Mucosa of rectum (tissue), 2 donors: ENCODE data around the gene TOR1B.

Source experiments
- H3K27ac ChIP-seq, 2 donors: one replicate each; pipeline ENCODE4 v1.7.0; 2013; ENCODE audit warnings: inconsistent platforms in 2 of 2, low read depth in 2 of 2, low read length in 2 of 2
- H3K27me3 ChIP-seq, 2 donors: one replicate each; pipeline ENCODE4 v1.7.0; 2013; ENCODE audit warnings: low read length in 2 of 2; ENCODE audit not compliant: control insufficient read depth in 2 of 2, insufficient read depth in 2 of 2
- H3K36me3 ChIP-seq, 2 donors: one replicate each; pipeline ENCODE4 v1.7.0; 2013; ENCODE audit warnings: low read length in 2 of 2; ENCODE audit not compliant: control insufficient read depth in 2 of 2, insufficient read depth in 2 of 2
- H3K4me1 ChIP-seq, 2 donors: one replicate each; pipeline ENCODE4 v1.7.0; 2013; ENCODE audit warnings: low read length in 2 of 2, mild to moderate bottlenecking in 1 of 2; ENCODE audit not compliant: control insufficient read depth in 2 of 2, insufficient read depth in 2 of 2
- H3K4me3 ChIP-seq, 2 donors: one replicate each; pipeline ENCODE4 v1.7.0; 2013; ENCODE audit warnings: low read length in 2 of 2
- H3K9ac ChIP-seq, 2 donors: one replicate each; pipeline ENCODE4 v1.7.0; 2013; ENCODE audit warnings: low read length in 2 of 2, low read depth in 1 of 2, mild to moderate bottlenecking in 1 of 2
- H3K9me3 ChIP-seq, 2 donors: one replicate each; pipeline ENCODE4 v1.7.0; 2013; ENCODE audit warnings: low read length in 2 of 2; ENCODE audit not compliant: control insufficient read depth in 2 of 2
- donor health status: healthy.
- donor health status: Normal muscosa, but diverticular disease.

The TOR1B gene

DNA sequence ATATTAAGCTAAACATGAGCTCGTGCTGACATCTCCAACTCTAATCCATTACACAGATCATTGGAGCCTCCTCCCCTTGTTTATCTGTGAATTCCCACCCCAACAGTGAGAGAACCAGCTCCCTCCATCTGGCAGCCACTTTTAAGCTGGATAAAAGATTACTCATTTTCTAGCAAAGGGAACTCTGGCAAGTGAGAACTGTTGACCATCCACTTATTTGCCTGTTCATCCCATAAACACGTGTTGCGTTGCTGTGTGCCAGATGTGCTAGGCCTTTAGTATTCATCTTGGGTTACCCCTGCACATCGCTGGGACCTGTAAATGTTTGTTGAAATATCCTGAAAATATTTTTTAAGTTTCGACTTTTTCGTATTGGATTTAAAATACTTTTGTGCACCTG lies 23.4 kb downstream of the TOR1B start:
- no peaks in the 10 kb centered on the region for H3K27me3 ChIP-seq
- no peak overlapping the region for H3K4me3 ChIP-seq
- no peak overlapping the region for H3K9ac ChIP-seq
- no peak overlapping the region for H3K27ac ChIP-seq
- no peaks in the 10 kb centered on the region for H3K9me3 ChIP-seq
- peaks cover 3 to 7% of the 10 kb centered on the region in 2 donors for H3K4me1 ChIP-seq
- H3K36me3 ChIP-seq = peaks cover 23 to 47% of the 10 kb centered on the region in 2 donors

DNA sequence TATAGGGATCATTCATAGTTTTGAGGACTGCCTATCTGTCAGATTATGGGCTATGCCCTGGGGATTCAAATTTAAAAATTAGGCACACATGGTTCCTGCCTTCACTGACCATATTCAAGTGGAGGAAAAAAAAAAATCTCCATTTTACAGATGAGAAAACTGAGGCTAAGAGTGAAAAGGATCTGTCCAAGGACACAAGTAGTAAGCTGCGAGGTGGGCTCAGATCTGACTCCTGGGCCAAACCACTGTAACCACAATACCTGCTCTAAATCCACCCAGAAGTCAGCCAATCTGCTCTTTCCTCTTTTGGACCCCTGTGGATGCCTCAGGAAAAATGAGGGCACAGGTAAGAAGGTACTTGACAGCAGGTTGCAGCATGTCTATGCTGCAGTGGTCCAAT lies 23.8 kb downstream of the TOR1B start:
- no peaks in the 10 kb centered on the region for H3K27me3 ChIP-seq
- H3K36me3 ChIP-seq = peaks cover 23 to 48% of the 10 kb centered on the region in 2 donors
- H3K9me3 ChIP-seq = no peaks in the 10 kb centered on the region
- H3K9ac ChIP-seq = no peak overlapping the region
- peaks cover 3 to 7% of the 10 kb centered on the region in 2 donors for H3K4me1 ChIP-seq
- no peak overlapping the region for H3K27ac ChIP-seq
- no peak overlapping the region for H3K4me3 ChIP-seq

DNA sequence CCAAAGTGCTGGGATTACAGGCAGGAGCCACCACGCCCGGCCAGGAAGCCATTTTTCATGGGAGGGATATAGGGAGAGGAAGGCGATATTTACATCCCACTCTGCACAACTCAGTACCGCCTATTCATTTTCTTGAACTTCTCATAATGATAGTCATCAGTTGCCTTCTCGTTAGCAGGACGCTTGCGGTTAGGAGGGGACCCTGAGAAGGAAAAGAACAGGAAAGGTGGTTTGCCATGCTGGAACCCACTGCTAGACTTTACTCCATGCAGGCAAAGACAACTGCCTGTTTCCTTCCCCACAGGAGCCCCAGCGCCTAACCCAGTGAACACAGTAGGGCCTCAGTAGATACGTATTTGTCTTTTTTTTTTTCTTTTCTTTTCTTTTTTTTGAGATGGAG lies 25.1 kb downstream of the TOR1B start:
- no peaks in the 10 kb centered on the region for H3K27me3 ChIP-seq
- H3K4me1 ChIP-seq = peaks cover 1 to 2% of the 10 kb centered on the region in 2 donors
- peaks cover 28 to 48% of the 10 kb centered on the region in 2 donors for H3K36me3 ChIP-seq
- H3K4me3 ChIP-seq = no peak overlapping the region
- no peak overlapping the region for H3K27ac ChIP-seq
- H3K9me3 ChIP-seq = no peaks in the 10 kb centered on the region
- H3K9ac ChIP-seq = no peak overlapping the region

DNA sequence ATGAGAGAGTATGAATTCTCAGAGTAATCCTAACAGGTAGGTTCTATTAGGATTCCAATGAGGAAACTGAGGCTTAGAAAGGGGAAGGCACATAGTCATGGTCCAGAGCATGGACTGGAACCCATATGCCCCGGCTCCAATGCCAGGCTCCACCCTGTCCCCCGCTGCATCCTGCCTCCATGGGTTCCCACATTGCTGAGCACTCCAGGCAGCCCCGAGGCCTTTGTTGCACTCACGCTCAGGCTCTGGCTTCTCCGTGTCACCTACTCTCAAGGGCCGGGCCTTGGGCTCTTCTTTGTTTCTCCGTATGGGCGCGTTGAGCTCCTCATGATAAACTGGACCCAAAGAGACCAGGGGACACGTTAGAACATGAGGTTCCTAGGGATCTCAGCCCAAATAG lies 26.0 kb downstream of the TOR1B start:
- no peak overlapping the region for H3K4me3 ChIP-seq
- peaks cover 32 to 52% of the 10 kb centered on the region in 2 donors for H3K36me3 ChIP-seq
- no peak overlapping the region for H3K27ac ChIP-seq
- H3K9me3 ChIP-seq = no peaks in the 10 kb centered on the region
- H3K9ac ChIP-seq = no peak overlapping the region
- H3K4me1 ChIP-seq = peaks cover under 1 to 5% of the 10 kb centered on the region in 2 donors
- no peaks in the 10 kb centered on the region for H3K27me3 ChIP-seq

DNA sequence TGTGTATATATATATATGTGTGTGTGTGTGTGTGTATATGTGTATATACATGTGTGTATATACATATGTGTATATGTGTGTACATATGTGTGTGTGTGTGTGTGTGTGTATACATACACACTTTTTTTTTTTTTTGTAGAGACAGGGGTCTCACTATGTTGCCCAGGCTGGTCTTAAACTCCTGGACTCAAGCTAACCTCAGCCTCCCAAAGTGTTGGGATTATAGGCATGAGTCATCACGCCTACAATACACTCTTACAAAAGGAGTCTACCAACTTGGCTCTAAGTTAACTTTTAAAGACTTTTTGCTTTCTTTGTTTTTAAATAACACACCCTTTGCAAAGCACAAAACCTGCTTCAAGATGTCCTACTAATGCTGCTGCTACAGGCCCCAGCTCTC lies 30.0 kb downstream of the TOR1B start:
- Histone ChIP-seq H3K27me3 (no peaks in the 10 kb centered on the region), H3K4me1 (peaks cover 14 to 18% of the 10 kb centered on the region in 2 donors), H3K9me3 (no peaks in the 10 kb centered on the region), H3K4me3 (no peak overlapping the region), H3K27ac (no peak overlapping the region), H3K36me3 (peaks cover 30 to 47% of the 10 kb centered on the region in 2 donors), H3K9ac (no peak overlapping the region)

DNA sequence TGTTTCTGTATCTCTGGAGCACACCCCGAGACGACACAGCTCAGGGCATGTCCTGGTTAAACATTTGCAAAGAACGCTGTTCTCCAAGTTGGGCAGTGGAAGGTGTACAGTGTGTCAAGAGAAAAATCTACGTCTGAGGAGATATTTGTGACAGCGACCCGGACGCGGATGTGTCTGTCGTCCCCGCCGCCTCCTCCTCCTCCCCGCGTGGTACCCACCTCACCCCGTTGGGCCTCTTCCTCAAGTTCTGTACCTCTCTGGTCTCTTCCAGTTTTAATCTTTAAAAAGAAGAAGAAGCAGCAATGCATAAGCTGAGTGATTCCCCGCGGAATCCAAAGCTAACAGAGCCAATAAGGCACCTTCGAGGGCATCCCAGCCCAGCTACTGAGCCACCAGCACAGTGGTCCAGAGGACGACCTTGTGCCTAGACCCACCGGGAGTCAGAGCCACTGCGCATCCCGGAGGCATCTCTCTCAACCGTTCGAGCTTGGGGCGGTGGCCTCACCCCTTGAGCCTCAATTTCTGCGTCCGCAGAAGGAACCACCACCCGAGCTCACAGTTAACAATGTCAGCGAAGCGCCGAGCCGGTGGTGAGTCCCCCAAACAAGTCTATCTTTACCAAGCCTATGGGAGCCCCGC lies 31.6 kb downstream of the TOR1B start:
- no peaks in the 10 kb centered on the region for H3K27me3 ChIP-seq
- no peaks in the 10 kb centered on the region for H3K9me3 ChIP-seq
- H3K4me3 ChIP-seq = peak overlapping the region; percentile 71 to 99
- peaks cover 14 to 18% of the 10 kb centered on the region in 2 donors for H3K4me1 ChIP-seq
- peak overlapping the region; percentile 72 to 95 for H3K9ac ChIP-seq
- peaks cover 18 to 32% of the 10 kb centered on the region in 2 donors for H3K36me3 ChIP-seq
- peak overlapping the region; percentile 66 to 88 for H3K27ac ChIP-seq

DNA sequence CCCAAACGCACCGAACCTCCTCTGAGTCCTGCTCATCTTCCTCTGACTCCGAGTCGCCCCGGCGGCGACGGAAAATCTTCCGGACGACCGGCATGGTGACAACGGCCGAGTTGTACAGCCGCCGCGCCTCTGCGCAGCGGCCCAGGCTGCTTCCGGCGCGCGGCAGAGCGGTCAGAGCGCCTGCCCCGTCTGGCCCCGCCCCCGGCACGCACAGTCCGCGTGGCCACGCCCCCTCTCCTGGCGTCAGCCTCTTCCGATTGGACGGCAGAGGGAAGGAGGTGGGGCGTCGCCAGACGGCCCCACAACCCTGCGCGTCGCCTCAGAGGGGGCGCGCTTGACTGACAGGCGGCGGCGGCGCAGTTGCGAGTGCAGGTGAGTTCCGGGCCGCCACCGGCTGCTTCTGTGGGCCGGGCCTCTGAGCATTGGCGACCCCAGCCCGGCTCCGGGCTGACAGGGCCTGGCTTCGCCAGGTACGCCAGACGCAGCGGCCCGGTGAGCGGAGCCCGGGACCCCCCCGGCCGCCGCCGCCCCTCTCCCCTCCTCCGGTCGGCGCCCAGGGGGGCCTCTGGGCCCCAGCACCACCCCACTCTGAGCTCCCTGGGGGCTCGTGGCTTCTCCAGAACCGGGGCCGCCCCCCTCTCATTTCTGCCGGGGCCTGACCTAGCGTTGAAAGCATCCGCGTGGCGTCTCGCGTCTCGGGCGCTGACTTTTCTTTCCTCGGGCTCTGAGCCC lies 32.3 kb downstream of the TOR1B start, which contains the start of the genes C9orf78 and USP20:
TSS of gene C9orf78 (minus strand) at position 148 of the 732 bp plus-strand sequence. CDS start at position 94, 54 bp downstream.
TSS of gene USP20 (plus strand) at position 331 of the 732 bp plus-strand sequence. CDS start 17,098 bp downstream, outside the sequence.
- peaks cover 14 to 18% of the 10 kb centered on the region in 2 donors for H3K4me1 ChIP-seq
- peaks cover 14 to 25% of the 10 kb centered on the region in 2 donors for H3K36me3 ChIP-seq
- peak within 1 kb of the TSS; percentile 71 to 99 for H3K4me3 ChIP-seq
- peak within 1 kb of the TSS; percentile 72 to 95 for H3K9ac ChIP-seq
- no peaks in the 10 kb centered on the region for H3K9me3 ChIP-seq
- no peaks in the 10 kb centered on the region for H3K27me3 ChIP-seq
- peak within 1 kb of the TSS; percentile 66 to 88 for H3K27ac ChIP-seq

DNA sequence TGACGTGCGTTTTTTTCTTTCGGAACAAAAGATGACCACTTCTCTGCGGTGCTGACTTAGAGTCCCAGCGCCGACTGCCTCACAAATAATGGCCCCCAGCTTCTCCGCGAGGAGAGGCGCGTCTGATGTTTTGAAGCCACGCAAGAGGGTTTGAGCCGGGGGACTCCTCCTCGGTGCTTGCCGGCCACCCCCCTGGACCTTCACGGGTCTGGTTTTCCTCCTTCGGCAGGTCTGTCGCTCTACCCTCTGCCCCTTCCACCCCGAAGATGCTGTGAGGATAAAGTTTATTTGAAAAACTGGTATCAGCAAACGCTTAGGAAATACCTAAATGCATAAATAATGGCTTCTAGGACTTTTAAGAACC lies 32.9 kb downstream of the TOR1B start:
- H3K9ac ChIP-seq = peak overlapping the region; percentile 72 to 74
- H3K4me3 ChIP-seq = peak overlapping the region; percentile 71 to 99
- no peaks in the 10 kb centered on the region for H3K27me3 ChIP-seq
- peaks cover 12 to 20% of the 10 kb centered on the region in 2 donors for H3K36me3 ChIP-seq
- peaks cover 14 to 18% of the 10 kb centered on the region in 2 donors for H3K4me1 ChIP-seq
- peak overlapping the region; percentile 52 to 77 for H3K27ac ChIP-seq
- no peaks in the 10 kb centered on the region for H3K9me3 ChIP-seq

DNA sequence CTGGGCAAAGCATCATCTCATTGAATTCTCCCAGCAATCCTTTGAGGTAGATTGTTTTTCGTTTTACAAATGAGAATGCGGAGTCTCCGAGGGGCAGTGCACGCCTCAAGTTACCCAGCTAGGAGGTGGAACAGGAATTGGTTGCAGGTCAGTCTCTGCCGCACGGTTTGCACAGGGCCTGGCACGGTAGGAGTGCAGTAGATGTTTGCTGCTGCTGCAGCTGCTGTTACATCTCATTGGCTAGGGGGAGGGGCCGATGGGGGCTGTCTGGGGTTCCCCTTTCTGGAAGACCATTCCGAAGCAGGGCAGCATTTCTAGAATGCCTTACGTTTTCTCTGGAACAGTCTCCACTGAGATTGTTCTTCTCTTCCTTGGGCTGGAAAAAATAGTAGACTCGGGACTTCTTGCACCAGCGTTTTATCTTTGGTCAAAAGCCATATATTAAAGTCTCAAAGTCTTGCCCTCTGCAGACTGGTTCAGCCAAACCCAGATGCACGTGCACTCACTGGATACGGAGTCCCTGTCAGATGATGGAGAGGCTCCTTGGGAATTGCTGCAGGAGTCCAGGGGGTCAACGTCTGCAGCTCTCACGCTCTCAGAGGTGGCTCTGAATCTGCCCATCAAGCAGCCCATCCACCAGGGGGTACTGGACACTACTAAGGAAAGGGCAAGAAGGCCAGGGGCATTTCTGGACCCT lies 33.5 kb downstream of the TOR1B start:
- Histone ChIP-seq H3K36me3 (peaks cover 10 to 15% of the 10 kb centered on the region in 2 donors), H3K4me1 (peaks cover 14 to 18% of the 10 kb centered on the region in 2 donors), H3K27ac (peak overlapping the region in 1 of 2 donors; percentile 77), H3K9me3 (no peaks in the 10 kb centered on the region), H3K27me3 (no peaks in the 10 kb centered on the region), H3K9ac (peak overlapping the region; percentile 72 to 74), H3K4me3 (peak overlapping the region; percentile 71 to 99)
